D721Med (cell line): ENCODE data around the gene RPP38.

ENCODE experiments used
- DNase-seq: peaks from one replicate; pipeline ENCODE4 v3.0.0; 2011; ENCODE audit warnings: low spot score; ENCODE audit not compliant: insufficient read length
- FAIRE-seq: peaks from 2 replicates; lab custom pipeline; 2011; peaks lifted over from hg19 to GRCh38; lab: Jason Lieb, UNC
- CTCF ChIP-seq: IDR thresholded peaks from 2 replicates; pipeline ENCODE4 v1.5.1; 2012; ENCODE audit warnings: mild to moderate bottlenecking, control low read depth; ENCODE audit not compliant: insufficient read depth; ENCODE audit errors: missing control alignments

RPP38 gene

GRCh38 chr10:15137636-15138035, 40.5 kb downstream of the RPP38 start:
- DNase-seq: no peak
- FAIRE-seq: no peak
- TF ChIP-seq CTCF: no peak

- DNase-seq (no peak), FAIRE-seq (no peak)
- no peak for TF ChIP-seq CTCF
Observed at GRCh38 chr10:15140698-15141097, 43.5 kb downstream of the RPP38 start.

- DNase-seq: no peak
- no peak for TF ChIP-seq CTCF
- peak; percentile 35 for FAIRE-seq
Observed at GRCh38 chr10:15141136-15142054, 44.2 kb downstream of the RPP38 start.

GRCh38 chr10:15144788-15145187, 47.6 kb downstream of the RPP38 start:
- no peak for TF ChIP-seq CTCF
- FAIRE-seq (no peak), DNase-seq (no peak)

GRCh38 chr10:15146366-15146765, 49.2 kb downstream of the RPP38 start:
- DNase-seq (no peak), FAIRE-seq (no peak)
- peak; percentile 6 for TF ChIP-seq CTCF

GRCh38 chr10:15147594-15148392, 50.6 kb downstream of the RPP38 start:
- no peak for TF ChIP-seq CTCF
- FAIRE-seq: no peak
- no peak for DNase-seq
